Left cardiac atrium (tissue), 4 donors: ENCODE data around the gene CFAP92. TPM values are rescaled to one million over a fixed set of nuclear protein-coding genes. Genes with fewer than 3 reads are reported as not detected.

Source experiments
- ATAC-seq, 2 donors: fragments of 200-7000 bp; cut with Tn5 transposase; one replicate each; pipeline ENCODE4 v1.9.1; 2020; ENCODE audit warnings: mild to moderate bottlenecking in 2 of 2, moderate library complexity in 2 of 2
- DNase-seq: peaks from one replicate; pipeline ENCODE4 v3.0.0-alpha.2; 2020
- intact Hi-C, 2 donors: fragments of 100-400 bp; cut with DNase I; formaldehyde crosslinking; loops; one replicate each; pipeline versions ENCODE4 v1.14.1 to v1.15.1; 2022 to 2023
- long read RNA-seq: library from polyadenylated mRNA; unstranded; transcript quantifications from one replicate; pipeline ENCODE4 v2.0.0, GENCODE V29; 2021
- total RNA-seq, 2 donors: library from RNA; stranded (reverse); fragmentation: NEBNext Ultra II Directional; extraction: Animal tissue kit (Norgen Biotek cat#: 25700); gene quantifications; one replicate each; pipeline ENCODE4 v1.2.1, GENCODE V29; 2021
- donor health status: DM: no; HTN: yes; CAD: no.
- donor health status: DM: no; HTN: yes; CAD: no; lungs with severe emphysema.
- donor health status: DM: yes; HTN: yes; CAD: no.
- donor health status: Dilated cardiomyopathy.

The CFAP92 gene
- under 1 TPM; 0.29 to 0.73 TPM for total RNA-seq
- long read RNA-seq = 0 reads

GRCh38 chr3:128993461-128994172 lies at the start of gene CFAP92:
Gene CFAP92, minus strand, starts transcription at chr3:128994076. Its CDS starts 772 bp downstream, at chr3:128993304.
- intact Hi-C loops = no loop called here
- DNase-seq (peak; percentile 92), ATAC-seq (peak; percentile 98 to 99)

- intact Hi-C loops = no loop called here
- no peak for DNase-seq
- ATAC-seq = no peak
Observed at GRCh38 chr3:129040579-129041300, 46.9 kb upstream of the CFAP92 start.

GRCh38 chr3:129040039-129040336 lies 46.1 kb upstream of the CFAP92 start:
- intact Hi-C loops = no loop called here
- peak; percentile 7 for DNase-seq

GRCh38 chr3:129039271-129040038 lies 45.6 kb upstream of the CFAP92 start:
- no peak for DNase-seq
- peak; percentile 44 to 63 for ATAC-seq
- intact Hi-C loops = no loop called here

More at GRCh38 chr3:129040039-129040336, 46.1 kb upstream of the CFAP92 start:
- ATAC-seq = peak in 1 of 2 donors; percentile 12

- DNase-seq = no peak
- intact Hi-C loops = no loop called here
Observed at GRCh38 chr3:129038121-129038855, 44.4 kb upstream of the CFAP92 start.

GRCh38 chr3:129037093-129037419 lies 43.2 kb upstream of the CFAP92 start:
- intact Hi-C loops = no loop called here
- no peak for DNase-seq
- ATAC-seq = no peak

More at GRCh38 chr3:129038121-129038855, 44.4 kb upstream of the CFAP92 start:
- no peak for ATAC-seq

- DNase-seq (no peak), ATAC-seq (no peak)
- intact Hi-C loops = no loop called here
Observed at GRCh38 chr3:129036222-129037092, 42.6 kb upstream of the CFAP92 start.

- ATAC-seq (no peak), DNase-seq (no peak)
- intact Hi-C loops = no loop called here
Observed at GRCh38 chr3:129035360-129036221, 41.7 kb upstream of the CFAP92 start.

GRCh38 chr3:129034642-129035041 lies 40.8 kb upstream of the CFAP92 start:
- no peak for ATAC-seq
- DNase-seq = no peak
- intact Hi-C loops = no loop called here

- no peak for ATAC-seq
- intact Hi-C loops = no loop called here
- DNase-seq = no peak
Observed at GRCh38 chr3:129033633-129034321, 39.9 kb upstream of the CFAP92 start.

GRCh38 chr3:129033151-129033550 lies 39.3 kb upstream of the CFAP92 start:
- ATAC-seq = no peak
- intact Hi-C loops = no loop called here
- DNase-seq = no peak

- ATAC-seq (no peak), DNase-seq (no peak)
- intact Hi-C loops = no loop called here
Observed at GRCh38 chr3:129032716-129033115, 38.8 kb upstream of the CFAP92 start.

- DNase-seq (no peak), ATAC-seq (no peak)
- intact Hi-C loops = no loop called here
Observed at GRCh38 chr3:129031476-129032215, 37.8 kb upstream of the CFAP92 start.

- intact Hi-C loops = no loop called here
- ATAC-seq = no peak
Observed at GRCh38 chr3:129030611-129031010, 36.7 kb upstream of the CFAP92 start.

GRCh38 chr3:129028866-129029265 lies 35.0 kb upstream of the CFAP92 start:
- intact Hi-C loops = no loop called here
- DNase-seq (no peak), ATAC-seq (no peak)

More at GRCh38 chr3:129030611-129031010, 36.7 kb upstream of the CFAP92 start:
- no peak for DNase-seq

- no peak for ATAC-seq
- intact Hi-C loops = no loop called here
- no peak for DNase-seq
Observed at GRCh38 chr3:129027544-129027880, 33.6 kb upstream of the CFAP92 start.
